Testis (tissue), 2 donors: Measurements from ENCODE around the gene QSOX2.

Source experiments
- POLR2A ChIP-seq: fragments of 450-650 bp; IDR thresholded peaks from one replicate; pipeline ENCODE4 v1.6.1; 2017; ENCODE audit warnings: antibody characterized with exemption, mild to moderate bottlenecking, moderate library complexity
- TF ChIP-seq, protein P1 (sequence below), 3 experiments: fragments of 450-650 bp in 2 of 3; fragments of 200-600 bp in 1 of 3; sonication (generic) in 1 of 3; IDR thresholded peaks; one replicate each; pipeline ENCODE4 v1.5.1; 2016 to 2019; ENCODE audit warnings: antibody characterized with exemption in 3 of 3, mild to moderate bottlenecking in 2 of 3, moderate library complexity in 1 of 3

GRCh38 chr9:136242248-136242647 lies 3.4 kb downstream of the QSOX2 start:
- TF ChIP-seq, protein P1, sequence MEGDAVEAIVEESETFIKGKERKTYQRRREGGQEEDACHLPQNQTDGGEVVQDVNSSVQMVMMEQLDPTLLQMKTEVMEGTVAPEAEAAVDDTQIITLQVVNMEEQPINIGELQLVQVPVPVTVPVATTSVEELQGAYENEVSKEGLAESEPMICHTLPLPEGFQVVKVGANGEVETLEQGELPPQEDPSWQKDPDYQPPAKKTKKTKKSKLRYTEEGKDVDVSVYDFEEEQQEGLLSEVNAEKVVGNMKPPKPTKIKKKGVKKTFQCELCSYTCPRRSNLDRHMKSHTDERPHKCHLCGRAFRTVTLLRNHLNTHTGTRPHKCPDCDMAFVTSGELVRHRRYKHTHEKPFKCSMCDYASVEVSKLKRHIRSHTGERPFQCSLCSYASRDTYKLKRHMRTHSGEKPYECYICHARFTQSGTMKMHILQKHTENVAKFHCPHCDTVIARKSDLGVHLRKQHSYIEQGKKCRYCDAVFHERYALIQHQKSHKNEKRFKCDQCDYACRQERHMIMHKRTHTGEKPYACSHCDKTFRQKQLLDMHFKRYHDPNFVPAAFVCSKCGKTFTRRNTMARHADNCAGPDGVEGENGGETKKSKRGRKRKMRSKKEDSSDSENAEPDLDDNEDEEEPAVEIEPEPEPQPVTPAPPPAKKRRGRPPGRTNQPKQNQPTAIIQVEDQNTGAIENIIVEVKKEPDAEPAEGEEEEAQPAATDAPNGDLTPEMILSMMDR (IDR thresholded peaks at IDR 0.05), result no peak
- TF ChIP-seq POLR2A, result no peak
